Activated naive CD4-positive, alpha-beta T cell treated with anti-CD3 and anti-CD28 coated beads, Interleukin-2, amount 50 U/mL, for 16 hours (primary cell): ENCODE results near the gene CD7.

Experiments used
- DNase-seq: peaks from one replicate; pipeline ENCODE4 v3.0.0-alpha.2; 2020

The CD7 gene

DNA sequence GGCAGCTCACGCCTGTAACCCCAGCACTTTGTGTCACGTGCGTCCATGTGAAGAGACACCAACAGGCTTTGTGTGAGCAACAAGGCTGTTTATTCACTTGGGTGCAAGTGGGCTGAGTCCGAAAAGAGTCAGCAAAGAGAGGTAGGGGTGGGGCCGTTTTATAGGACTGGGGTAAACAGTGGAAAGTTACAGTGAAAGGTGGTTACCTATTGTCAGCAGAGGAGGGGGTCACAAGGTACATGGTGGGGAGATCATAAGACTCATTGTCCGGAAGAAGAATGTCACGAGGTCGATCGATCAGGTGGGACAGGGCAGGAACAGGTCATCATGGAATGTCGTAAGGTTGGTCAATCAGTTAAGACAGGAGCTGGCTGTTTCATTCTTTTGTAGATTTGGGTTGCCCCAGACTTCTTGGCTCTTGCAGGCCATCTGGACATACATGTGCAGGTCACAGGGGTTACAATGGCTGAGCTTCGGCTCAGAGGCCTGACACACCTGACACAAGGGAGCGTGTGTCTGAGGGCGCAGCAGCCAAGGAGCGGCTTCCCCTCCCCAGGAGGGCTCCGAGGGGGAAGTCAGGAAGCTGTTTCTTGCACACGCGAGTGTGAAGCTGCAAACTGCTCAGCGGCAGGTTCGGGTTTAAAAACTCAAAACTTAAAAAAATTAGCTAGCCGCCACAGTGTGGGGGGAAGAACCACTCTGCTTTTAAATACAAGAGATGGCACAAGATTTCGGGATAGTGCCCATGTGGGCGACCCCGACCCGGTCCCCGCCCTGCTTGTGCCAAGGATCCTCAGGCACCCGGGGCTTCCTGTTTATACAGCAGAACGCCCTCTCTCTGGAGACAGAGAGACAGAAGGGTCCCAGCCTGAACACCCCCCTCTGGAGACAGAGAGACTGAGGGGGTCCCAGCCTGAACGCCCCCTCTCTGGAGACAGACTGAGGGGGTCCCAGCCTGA, 29.2 kb upstream of the CD7 start:
- DNase-seq, result no peak

DNA sequence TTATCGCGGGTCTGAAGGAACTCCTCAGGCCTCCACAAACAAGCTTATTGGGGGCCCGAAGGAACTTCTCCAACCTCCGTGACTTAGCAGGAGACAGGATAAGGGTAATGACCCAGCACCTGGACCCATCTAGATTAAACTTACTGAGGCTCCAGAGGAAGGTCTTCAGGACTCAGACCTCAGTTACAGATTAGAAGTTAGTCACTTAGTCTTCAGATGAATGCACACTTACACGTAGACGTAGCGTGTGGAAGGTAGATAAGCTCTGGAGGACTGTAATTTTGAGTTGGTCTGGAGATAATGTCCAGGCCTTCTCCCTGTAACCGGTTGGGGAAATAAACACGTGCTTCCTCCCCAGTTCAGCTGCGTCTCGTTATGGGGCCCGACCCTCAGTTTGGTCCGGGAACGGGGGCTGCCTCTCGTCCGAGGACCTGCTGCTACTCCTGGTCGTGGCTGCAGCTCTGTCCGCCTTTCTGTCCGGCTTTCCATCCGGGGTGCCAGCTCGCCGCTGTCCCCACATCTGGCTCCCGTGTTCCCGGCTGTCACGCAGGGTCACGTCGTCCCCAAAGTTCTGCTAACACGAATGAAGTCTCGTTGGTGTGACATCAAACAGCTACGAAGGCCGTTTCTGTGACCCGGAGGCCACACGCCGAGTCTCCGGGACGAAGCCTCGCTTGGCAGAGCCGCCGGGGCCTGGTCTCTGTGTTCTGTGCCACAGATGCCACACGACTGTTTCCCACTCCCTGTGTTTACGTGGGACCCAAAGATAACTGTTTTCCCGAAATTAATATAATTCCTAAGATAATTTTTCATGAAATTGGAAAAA, 28.0 kb upstream of the CD7 start:
- DNase-seq, result no peak

DNA sequence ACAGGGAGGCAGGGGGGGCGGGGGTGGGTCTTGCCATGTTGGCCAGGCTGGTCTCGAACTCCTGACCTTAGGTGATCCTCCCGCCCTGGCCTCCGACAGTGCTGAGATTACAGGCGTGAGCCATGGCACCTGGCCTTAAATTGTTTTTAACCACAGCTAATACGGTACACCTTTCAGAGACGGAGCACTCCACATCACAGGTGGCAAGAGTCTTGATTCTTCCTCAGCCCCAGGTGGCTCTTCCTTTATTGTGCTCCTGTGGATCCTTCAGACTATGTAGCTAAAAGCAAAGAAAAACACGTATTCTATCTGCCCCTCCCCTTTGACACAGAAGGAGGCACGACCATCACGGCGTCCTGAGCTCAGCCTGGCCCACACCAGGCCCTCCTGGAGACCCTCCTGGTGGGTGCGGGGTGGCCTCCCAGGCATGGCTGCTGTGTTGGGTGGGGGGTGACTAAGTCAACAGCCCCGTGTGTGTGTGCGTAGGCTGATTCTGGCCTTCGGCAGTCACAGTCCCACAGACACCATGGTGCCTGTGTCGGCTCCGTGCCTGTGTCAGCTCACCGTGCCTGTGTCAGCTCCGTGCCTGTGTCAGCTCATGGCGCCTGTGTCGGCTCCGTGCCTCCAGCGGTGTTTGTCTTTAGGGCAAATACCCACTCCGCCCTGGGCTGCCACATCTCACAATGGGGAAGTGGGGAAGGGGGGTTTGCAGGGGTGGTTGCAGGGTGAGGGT, 26.9 kb upstream of the CD7 start:
- no peak for DNase-seq

DNA sequence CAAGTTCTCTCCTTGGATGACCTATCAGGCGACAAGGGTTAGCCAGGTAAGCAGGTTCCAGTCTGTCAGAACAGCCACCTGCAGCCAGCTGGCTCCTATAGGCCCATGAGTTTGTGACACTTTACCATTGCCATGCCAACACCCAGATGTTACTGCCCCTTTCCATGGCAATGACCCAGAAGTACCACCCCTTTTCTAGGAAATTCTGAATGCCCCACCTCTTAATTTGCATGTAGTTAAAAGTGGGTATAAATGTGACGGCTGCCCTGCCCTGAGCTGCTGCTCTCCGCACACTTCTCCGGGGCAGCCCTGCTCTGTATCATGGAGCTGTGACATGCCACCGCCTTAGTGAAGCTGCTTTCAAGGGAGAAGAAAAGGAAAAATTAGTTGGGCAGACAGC, 26.2 kb upstream of the CD7 start:
- DNase-seq, result no peak

DNA sequence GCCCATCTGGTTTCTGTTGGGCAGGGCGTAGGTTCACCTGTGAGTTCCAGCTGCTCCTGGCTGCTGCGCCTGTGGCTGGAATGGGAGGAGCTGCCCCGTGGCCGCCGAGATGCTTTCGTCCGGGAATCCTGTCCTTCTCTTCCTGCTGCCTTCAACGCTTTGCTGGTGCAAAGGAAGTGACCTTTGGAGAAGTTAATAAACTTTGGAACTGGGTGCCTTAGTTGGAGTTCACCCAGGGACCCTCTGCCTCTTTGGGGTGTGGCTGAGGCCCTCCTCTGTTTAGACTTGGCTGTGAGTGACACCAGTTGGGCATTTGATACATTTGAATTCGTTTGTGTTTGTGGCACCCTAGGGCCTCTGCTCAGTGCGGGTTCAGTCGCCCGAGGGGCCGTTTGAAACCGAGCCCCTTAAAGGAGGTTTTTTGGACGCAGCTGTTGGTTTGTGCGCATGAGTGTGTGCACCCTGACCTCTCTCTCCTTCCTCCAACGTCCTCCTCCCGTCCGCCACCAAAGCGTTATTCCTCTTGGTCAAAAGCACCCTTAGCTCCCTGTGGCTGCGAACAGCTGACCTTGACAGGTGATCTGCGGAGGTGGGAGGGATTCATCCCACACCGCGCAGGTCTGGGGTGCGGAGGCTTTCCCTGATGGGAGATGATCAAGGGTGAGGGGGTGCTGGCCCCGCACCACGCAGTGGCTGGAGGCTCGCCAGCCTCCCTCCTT, 25.1 kb upstream of the CD7 start:
- no peak for DNase-seq

DNA sequence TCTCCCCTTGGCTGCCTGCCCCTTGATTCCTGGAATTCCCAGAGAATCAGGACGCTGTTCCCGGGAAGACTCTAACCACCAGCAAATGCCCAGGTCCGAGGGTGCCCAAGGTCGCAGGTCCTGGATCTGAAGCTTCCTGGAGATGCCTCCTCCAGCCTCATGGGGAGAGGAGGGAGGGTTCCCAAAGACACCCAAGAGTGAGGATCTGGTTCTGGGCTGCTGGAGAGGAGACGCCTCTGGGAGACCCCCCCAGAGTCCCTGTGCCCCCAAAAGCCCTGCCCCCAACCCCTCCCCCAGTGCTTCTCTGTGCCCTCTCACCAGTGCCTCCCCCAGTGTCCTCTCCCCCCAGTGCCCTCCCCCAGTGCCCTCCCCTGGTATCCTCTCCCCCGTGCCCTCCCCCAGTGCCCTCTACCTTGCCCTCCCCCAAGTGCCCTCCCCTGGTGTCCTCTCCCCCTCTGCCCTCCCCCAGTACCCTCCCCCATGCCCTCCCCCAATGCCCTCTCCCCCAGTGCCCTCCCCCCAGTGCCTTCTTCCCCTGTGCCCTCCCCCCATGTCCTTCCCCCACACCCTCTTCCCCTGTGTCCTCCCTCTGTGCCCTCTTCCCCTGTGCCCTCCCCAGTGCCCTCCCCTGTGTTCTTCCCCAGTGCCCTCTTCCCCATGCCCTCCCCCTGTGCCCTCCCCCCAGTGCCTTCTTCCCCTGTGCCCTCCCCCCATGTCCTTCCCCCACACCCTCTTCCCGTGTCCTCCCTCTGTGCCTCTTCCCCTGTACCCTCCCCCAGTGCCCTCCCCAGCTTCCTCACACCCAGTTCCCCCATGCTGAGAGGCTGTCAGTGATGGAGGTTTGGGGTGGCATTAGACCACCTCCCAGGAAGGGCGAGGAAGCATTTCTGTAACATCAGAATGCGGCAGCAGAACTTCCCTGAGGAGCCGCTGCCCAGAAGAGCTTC, 22.5 kb upstream of the CD7 start:
- no peak for DNase-seq

DNA sequence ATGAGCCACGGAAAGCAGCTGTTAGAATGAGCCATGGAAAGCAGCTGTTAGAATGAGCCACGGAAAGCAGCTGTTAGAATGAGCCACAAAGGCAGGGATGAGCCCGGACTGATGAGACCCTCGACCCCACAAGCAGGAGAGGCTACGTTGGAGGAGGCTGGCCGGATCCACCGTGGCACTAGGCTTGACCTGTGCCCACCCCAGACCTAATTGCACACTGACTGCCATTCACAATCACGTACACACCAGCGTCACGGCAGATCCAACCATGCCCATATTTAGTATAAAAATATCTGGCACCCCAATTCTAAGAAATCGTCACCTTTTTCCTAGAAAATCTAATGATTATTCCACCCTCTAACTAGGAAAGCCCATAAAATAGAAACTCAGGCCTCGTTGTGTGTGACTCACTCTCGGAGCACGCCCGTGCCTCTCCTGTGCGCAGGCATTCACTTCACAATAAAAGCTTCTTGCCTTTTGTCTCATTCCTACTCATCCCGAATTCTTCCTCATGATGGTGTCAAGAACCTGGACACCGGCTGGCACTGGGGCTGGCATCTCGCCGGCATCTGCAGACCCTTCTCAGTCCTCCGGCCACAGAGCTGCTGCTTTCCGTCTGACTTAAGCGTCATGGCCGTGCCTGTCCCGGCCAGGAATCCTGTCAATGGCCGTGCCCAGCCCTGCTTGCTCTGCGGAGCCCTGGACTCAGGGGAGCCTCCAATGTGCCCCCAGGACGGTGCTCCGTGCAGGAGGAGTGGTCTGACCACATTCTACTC, 21.6 kb upstream of the CD7 start:
- no peak for DNase-seq

DNA sequence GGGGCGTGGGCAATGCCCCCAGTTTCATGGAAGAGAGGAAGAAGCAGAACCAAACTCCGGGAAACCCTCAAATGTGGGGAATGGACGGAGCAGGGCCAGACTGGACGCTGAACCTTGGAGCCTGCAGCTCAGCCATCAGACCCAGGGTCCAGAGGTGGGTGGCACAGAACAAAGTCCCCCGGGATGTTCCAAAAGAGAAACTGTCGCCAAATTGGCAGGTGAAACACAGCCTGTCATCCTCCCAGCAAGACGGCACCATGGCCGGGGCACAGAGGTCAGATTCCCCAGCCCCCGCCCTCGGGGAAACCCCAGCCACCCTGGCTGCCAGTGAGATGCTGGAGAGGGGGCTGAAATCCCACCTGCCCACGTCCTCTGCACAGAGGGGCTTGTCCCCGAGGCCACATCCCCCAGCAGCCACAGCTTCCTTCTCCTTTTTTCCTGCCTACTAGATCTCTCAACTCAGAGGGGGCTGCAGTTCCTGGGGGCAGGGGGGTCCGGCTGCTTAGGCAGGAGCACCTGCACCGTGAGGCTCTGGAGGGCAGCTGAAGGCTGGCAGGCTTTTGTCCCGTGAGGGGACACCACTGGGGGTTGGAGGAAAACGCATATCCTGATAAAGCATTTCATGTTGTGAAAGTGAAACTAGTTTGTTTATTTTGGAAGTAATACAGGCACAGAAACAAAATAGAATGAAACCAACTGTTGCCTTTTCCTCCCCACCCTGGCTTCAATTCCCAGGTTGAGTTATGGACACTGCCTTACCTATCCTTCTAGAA, 17.4 kb upstream of the CD7 start:
- no peak for DNase-seq

DNA sequence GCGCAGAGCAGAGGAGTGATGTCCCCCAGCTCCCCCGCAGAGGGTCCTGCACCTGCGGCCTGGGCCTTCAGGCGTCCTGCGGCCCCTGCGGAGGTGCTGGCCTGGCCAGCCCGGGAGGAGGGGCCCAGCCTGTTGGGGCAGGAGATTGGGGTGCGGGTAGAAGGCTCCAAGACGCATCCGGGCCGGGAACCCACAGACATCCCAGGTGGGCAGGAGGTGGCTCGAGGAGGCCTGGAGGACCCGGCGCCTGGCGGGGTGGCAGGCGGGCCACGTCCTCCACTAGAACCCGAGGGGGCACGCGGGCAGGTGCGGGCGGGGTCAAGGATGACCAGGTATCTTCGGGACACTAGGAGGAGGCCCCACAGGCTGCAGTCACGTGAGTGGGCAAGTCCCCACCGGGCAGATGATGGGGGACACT, 16.8 kb upstream of the CD7 start:
- no peak for DNase-seq

DNA sequence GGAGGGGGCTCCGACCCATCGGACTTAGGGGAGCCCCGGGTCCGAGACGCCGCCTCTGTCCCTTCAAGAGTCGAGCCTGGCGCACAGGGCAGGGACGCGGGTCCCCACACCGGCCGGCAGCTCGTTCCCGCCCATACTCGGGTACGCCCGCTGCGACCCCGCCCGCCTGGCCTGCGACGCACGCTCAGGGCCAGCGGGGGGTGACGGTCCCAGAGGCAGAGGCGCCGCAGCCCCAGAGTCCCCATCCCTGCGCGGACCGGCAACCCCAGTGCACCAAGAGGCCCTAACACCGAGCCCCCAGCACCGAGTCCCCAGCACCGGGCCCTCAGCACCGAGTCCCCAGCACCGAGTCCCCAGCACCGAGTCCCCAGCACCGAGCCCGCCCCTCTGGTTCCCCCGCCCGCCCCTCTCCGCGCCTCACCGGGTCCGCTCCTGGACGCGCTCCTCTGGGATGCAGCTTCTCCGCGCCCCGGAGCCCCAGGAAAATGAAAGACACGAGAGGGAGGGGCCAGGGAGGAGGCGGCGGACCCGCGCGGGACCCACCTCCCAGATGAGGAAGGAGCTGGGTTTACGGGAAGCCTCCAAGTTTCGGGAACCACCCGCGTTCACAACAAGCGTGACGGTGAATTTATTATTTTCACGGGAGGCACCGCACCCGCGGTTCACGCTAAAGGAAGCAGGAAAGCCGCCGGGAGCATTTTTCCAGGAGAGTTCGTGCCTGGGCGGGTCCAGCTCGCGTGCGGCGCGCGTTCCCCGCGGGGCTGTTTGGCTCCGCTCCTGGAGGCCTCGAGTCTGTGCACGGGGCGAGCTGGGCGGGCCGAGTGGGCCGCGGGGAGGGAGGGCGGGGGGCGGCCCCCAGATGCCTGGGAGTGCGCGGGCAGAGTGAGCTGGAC, 16.1 kb upstream of the CD7 start, which contains the start of gene SECTM1:
TSS of gene SECTM1 (minus strand) at position 488 of the 893 bp plus-strand sequence. CDS start 6,526 bp downstream, outside the sequence.
- DNase-seq, result no peak

- DNase-seq, result no peak
These were observed 15.4 kb upstream of the CD7 start for GRCh38 chr17:82332669-82333278.

- no peak for DNase-seq
These were observed 14.0 kb upstream of the CD7 start for GRCh38 chr17:82331345-82331939.

DNA sequence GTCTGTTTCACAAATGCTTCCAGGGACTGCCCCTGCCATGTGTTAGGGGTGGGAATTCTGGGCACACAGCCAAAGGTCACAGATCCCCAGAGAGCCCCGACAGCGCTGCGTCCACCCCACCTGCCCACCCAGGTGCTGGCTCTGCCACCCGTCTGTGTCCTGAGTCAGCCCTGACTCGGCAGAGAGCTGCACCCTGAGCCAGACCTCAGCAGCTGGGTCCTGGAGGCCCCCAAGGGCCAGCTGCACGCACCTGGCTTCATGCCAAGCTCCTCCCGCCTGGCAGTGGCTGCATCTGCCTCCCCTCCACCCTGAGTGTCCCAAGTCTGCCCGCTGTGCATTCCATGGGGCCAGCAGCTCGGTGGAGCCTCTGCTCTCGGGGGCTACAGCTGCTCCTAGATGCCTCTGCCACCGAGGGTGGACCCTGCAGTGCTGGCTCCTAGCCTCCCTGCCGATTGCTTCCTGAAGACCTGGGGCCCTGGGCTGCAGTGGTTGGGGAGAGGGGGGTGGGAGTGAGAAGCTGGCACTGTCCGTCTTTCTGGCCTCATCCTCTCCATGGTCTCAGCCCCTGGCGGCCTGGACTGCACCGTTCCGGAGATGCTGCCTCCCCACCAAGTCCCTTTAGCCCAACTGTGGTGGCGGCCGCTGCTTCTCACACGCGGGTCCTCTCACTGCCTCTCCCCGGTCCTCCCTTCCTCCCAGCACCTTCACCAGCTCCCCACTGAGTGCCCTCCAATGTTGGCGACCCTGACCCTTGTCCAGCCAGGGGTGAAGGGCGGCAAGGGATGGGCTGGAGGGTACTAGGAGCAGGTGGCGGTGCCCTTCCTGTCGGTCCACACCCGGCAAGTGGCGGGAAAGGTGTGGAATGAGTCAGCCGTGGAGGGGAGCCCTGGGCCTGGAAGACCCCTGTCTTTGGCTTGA, 13.2 kb upstream of the CD7 start:
- DNase-seq, result no peak

DNA sequence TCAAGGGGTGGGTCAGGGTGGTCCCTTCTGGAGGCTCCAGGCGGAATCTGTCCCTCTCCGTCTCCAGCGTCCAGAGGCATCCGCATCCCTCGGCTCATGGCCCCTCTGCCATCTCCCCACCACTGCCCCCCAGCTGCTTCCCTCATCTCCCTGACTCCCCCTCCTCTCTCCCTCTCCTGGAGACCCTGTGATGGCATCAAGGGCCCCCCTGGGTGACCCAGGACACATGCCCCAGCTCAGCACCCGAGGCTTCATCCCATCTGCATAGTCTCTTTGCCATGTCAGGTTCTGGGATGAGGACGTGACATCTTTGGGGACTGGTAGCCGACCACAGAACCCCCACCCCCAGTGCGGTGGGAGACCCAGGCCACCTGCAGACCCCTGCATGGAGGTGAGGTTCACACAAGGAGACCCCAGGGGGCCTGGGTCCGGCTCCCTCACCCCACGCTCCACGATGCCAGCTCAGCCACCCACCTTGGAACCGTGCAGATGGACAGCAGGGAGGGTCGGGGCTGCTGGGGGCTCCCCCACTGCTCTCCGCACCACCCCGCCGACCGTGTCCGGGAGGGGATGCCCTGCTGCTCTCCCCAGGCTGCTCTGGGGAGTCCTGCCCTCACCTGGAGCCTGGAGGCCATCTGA, 12.4 kb upstream of the CD7 start:
- DNase-seq, result no peak

DNA sequence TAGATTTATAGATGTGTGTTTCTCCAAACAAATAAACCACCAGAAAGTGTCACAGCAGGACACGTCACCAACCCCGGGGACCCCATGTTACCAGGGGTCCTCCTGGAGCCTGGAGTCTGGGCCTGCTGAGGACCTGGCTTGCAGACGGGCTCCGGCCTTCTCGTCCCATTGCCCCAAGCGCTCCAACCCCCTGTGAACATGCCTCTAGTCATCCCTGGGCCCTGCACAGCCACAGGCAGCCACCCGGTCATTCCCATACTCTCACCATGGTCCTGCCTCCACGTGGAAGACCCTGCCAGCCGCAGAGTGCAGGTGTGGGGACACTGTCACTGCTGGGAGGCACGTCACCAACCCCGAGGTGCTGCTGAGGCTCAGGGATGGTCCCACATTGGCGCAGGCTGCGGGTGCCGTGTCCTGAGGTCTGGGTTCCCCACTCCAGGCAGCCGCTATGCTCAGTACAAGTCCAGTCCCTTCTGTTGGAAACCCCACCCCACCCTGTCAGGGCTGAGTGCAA, 11.6 kb upstream of the CD7 start:
- DNase-seq, result no peak
